Body of pancreas (tissue), 4 donors: ENCODE data around the gene HSD17B4.

Source experiments
- POLR2A ChIP-seq, 3 donors: fragments of 450-650 bp; IDR thresholded peaks; one replicate each; pipeline ENCODE4 v1.6.1; 2016; ENCODE audit warnings: antibody characterized with exemption in 3 of 3, mild to moderate bottlenecking in 2 of 3
- TF ChIP-seq, protein P1 (sequence below), 7 experiments: fragments of 450-650 bp in 4 of 7; fragments of 200-600 bp in 3 of 7; sonication (generic) in 3 of 7; IDR thresholded peaks; one replicate each; pipeline ENCODE4 v1.5.1; 2016 to 2019; ENCODE audit warnings: antibody characterized with exemption in 7 of 7

DNA sequence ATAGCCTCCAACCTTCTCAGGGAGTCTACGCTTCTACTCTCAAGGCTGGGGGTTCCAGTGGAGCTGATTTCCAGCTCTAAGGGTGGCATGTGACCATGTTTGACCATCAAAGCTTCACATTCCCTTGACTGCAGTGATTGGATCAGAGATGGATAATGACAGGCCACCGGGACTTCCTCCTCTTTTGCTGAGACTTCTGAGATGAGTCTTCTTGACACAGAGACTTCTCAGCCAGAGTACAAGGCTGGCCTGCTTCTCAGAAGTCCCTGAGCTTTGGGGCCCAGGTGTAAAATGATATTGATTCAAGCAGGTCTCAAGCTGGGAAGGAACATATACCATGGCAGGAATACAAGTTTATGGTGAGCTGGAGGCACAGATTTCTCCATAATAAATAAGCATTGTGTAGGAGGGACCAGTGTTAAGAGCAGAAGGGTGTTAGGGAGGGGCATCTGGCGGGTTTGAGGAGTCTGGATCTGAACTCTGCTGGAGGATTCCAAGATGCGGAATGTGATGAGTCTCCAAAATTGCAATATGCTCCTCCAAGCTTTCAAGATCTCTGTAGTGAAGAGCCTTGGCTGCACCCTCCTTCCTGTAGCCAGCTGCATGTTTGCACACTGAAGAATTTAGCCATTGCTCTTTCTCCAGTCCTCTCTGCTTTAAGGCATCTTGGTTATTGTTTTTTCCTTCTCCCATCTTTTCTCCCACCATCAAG is 41.7 kb upstream of the HSD17B4 start:
- TF ChIP-seq, protein P1, sequence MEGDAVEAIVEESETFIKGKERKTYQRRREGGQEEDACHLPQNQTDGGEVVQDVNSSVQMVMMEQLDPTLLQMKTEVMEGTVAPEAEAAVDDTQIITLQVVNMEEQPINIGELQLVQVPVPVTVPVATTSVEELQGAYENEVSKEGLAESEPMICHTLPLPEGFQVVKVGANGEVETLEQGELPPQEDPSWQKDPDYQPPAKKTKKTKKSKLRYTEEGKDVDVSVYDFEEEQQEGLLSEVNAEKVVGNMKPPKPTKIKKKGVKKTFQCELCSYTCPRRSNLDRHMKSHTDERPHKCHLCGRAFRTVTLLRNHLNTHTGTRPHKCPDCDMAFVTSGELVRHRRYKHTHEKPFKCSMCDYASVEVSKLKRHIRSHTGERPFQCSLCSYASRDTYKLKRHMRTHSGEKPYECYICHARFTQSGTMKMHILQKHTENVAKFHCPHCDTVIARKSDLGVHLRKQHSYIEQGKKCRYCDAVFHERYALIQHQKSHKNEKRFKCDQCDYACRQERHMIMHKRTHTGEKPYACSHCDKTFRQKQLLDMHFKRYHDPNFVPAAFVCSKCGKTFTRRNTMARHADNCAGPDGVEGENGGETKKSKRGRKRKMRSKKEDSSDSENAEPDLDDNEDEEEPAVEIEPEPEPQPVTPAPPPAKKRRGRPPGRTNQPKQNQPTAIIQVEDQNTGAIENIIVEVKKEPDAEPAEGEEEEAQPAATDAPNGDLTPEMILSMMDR (IDR thresholded peaks at IDR 0.05) = no peak
- no peak for TF ChIP-seq POLR2A (IDR thresholded peaks at IDR 0.05)
